Hematopoietic multipotent progenitor cell (in vitro differentiated cells): ENCODE measurements around the gene C4BPB. TPM values are rescaled to one million over a fixed set of nuclear protein-coding genes. Genes with fewer than 3 reads are reported as not detected.

Experiments used
- DNase-seq, 3 donors: peaks; one replicate each; pipeline ENCODE4 v3.0.0-alpha.2; 2011 to 2015; ENCODE audit warnings: low read depth in 2 of 3, low spot score in 2 of 3
- total RNA-seq: library from RNA; depleted of rRNA; stranded (reverse); fragments of >200 nt; gene quantifications from one replicate; pipeline ENCODE4 v1.2.3, GENCODE V29; 2012

Gene C4BPB
- total RNA-seq, 1 donor = under 0.01 TPM

DNA sequence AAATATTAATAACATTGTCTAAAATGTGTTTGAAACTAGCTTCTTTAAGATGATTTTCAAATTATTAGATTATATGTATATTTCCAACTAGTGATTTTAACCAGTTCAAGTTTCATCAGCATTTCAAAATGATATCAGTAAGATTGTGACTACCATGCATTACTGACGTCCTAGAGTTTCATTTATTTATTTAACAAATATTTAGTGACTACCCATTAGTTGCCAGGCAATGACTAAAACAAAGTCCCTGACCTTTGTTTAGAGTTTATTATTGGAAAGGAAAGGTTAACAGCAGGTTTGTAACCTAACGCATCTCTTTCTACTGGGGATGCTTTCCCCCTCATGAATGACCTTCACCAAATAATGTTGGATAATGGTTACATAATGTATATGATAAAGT lies 7.6 kb upstream of the C4BPB start:
- DNase-seq = no peak

DNA sequence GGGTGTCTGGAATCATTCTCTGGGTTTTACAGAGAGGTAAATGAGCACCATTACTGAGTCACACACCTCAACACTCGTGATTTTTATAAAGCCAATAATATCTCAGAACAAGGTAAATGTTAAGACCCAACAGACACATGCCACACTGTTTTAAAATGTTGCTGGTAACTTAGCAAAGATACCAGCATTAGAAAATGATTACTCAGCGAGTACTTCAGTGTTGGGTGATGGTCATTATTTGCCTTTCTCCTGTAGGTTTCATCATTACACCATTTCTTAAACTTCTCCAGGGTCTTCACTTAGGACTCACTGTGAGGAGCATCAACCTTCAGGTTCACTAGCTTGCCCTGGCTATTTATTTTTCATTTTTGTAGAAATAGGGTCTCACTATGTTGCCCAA lies 6.9 kb upstream of the C4BPB start:
- DNase-seq = no peak

DNA sequence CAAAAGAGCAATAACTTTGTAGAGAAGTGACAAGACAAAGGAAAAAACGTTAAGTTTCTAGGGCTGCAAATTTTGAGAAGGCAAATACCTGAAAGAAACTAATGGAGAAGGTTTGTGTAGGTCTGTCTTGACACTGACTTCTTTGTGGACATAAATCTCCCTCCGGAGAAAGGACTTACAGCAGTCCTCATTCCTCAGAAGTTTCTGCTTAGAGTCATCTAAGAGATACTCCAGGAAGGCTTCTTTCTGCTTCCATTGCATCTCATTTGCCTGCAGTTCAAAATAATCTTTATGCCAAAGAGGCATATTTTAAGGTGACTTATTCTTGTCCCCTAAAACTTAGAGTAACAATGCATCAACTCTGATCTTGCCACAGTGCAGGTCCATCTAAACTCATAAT lies 4.4 kb upstream of the C4BPB start:
- no peak for DNase-seq

DNA sequence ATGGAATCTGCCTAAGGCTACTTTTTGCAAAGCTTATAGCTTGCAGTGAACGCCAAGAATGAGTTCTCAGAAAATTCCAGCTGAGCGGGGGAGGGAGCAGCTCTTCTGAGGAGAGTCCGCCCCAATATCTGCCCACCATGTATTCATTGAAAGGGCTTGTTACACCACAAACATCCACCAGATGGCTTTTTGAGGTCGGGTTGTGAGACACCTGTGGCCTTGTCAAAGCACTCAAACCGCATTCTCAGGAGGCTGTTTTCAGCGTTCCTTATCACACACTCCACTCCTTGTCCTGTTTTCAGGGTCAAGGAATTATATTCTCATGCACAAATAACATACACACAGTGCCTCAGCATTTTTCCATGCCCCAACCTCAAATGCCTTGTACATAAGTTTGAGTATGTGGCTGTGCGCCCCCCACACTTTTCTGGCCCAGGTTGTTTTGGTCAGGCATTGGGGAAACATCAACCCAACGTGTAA lies 3.9 kb upstream of the C4BPB start:
- DNase-seq = peak in 2 of 3 donors; percentile 68 to 83

DNA sequence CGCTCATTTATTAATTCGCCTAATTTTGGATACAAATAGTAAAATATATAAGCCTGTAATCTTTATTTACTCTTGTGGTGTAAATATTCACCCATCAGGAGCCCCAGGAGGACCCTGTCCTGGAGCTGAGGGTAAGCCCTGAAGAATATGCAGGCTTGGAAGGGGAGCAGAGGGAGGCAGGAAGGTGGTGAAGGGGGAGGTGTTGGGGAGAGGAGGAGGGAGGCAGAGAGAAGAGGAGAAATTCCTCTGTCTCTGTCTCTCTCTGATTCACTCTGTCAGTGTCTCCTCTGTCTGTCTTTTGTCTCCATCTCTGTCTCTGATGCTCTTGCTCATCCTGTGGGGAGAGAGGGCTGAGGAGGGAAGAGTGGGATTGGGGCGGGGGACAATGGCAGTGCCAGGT lies 2.8 kb upstream of the C4BPB start:
- DNase-seq = no peak

DNA sequence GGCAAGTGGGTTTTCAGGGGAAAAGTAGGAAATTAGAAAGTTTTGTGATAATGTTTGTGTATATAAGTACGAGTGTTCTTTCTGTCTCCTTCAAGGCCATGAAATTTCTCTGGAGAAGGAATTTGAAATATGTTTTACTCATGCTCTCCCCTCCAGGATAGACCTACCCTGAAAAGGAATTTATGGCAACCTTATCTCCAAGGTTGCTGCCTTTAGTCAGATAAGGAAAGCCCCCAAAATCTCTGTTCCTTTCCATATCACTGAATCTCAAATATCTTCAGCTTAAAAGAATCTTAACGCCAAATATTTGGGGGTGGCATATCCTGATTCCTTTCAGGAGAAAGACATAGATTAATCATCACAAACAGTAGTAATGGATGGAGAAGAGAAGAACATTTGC lies 499 bp upstream of the C4BPB start:
- no peak for DNase-seq

DNA sequence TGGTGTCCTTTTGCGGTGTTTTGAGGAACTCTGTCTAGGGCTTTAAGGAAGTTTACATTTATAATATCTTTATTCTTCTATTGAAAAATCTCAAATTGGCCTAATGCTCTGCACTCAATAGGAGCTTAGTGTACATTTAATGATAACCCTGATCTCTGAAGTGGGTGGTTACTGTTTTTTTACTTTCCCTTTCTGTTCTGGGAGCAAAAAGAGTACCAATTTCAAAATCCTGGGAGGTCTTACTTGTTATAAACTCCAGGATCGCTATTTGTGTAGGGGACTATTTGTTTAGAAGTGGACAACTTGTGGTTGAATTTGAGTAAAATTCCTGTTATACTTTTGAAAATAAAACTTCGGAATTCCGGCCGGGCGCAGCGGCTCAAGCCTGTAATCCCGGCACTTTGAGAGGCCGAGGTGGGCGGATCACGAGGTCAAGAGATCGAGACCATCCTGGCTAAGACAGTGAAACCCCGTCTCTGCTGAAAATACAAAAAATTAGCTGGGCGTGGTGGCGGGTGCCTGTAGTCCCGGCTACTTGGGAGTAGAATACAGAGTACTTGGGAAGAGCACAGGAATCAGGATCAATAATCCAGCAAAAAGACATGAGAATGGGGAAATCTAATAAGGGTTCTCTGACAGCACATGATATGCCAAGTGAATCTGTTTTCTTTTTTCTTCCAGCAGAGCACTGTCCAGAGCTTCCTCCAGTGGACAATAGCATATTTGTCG lies 1.1 kb downstream of the C4BPB start:
- no peak for DNase-seq

DNA sequence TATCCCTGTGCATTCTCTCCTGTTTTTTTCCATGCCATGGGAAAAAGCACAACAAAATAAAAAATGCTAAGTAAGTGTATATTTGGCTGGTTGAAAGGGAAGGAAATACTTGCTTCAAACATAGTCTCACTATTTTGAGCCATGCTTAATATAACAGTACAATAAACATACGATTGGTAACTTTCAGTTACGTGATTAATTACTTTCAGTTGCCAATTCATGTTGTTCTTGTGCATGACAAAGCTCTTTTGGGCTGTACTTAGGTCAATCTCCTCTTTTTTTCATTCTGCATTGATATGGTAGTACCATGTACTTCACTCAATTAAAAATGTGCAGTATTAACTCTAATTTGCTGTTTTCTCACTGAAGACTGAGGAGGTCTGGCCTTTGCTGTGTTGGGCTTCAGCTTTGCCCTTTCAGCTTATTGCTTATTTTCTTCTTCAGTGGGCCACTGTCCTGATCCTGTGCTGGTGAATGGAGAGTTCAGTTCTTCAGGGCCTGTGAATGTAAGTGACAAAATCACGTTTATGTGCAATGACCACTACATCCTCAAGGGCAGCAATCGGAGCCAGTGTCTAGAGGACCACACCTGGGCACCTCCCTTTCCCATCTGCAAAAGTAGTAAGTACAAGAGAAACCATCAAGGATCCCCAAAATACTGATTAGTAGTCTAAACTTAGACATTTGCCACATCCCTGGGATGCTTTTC lies 2.7 kb downstream of the C4BPB start:
- no peak for DNase-seq

DNA sequence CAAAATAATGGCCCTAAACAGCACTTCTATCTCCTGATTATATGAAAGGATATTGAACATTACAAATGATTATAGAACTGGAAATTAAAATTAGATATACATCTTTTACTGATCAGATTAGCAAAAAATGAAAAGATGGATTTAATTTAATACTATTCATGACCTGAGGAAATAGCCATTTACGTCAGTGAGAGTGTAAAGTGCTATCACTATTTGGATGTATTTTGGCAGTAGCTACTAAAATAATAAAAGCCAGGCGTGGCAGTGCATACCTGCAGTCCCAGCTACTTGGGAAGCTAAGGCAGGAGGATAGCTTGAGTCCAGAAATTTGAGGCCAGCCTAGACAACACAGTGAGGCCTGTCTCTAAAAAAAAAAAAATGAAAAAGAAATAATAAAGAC lies 5.3 kb downstream of the C4BPB start:
- DNase-seq = no peak

DNA sequence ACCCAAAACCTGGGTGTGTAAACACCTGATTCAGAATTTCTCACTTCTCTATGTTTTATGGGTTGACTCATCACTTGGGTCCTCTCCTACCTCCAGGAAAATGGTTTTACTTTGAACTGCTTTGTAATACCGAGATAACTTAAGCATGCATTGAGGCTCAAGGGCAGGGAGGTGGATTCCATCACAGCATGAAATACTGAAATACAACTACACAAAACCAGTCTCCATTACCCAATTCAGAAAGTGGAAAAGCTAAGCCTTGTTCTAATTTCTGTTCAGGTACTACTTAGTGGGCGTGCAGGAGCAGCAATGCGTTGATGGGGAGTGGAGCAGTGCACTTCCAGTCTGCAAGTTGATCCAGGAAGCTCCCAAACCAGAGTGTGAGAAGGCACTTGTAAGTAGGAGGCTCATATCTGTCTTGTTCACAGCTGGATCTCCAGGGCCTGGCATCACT lies 9.2 kb downstream of the C4BPB start:
- DNase-seq = no peak

DNA sequence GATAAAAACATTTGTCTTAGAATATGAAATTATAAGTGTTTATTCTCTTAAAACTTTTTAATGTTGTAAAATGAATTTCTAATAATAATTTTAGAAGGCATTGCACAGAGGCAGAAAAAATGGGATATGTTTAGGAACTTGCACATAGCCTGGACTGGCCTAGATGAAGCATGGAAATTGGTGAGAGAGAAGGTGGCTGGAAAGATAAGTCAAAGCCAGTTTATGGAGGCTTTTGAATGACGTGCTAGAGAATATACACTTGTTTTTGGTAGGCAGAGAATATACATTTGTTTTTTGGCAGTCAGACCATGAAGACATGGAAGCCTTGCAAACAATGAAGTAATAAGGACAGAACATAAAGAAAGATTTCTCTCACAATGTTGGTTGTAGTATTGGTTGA lies 13.1 kb downstream of the C4BPB start:
- no peak for DNase-seq

DNA sequence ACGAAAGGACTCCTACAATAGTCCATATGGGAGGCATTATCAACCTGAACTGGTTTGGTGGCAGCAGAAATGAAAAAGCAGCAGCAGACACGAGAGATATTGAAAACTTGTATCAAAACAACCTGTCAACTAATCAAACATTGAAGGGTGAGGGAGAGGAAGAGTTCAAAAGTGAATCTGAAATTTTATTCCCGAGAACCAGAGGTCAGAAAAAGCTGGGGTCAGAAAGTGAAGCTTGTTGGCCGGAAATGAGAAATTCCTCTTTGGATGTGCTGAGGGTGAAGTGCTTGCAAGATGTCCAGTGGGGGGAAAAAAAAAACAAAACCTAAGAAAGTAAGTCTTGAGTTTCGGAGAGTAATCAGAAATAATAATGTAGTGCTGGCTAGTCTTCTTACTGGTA lies 13.5 kb downstream of the C4BPB start:
- no peak for DNase-seq

DNA sequence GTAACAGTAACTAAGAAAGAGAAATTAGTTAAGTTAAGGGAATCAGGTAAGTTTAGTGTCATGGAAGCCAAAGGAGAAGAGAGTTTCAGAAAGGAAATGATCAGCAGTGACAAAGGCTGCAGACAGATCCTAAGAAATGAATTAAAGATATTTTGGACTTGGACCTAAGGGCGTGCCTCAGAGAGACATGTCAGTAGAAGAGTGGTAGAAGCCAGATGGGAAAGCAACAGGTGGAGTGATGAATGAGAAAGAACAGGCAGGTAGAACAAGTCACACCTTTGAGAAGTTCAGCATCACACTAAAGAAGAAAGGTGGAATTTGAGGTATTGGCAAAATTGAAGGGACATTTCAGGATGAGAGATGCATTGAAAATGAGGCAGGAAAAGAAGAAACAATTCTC lies 14.0 kb downstream of the C4BPB start:
- no peak for DNase-seq

DNA sequence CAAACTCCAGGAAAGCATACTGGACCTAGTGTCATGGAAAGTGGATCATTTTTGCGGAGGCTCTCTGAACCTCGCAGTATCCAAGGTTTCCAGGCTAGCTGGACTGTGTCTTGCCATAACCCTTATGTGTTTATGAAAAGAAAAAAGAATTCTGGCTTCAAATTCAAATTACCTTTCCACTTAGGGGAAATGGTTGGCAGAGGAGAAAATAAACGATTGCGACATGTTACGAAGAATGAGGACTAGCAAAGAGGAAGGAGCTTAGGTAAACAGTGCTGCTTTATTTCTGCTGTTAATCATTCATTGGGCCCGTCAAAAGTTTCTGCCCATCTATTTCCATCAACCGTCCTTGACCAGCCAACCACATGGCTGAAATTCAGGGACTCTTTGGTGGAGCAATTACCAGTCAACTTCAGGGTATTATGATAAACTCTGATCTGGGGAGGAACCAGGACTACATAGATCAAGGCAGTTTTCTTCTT lies 15.3 kb downstream of the C4BPB start, which contains the start of gene C4BPA:
Gene C4BPA (plus strand): TSS at position 342 of the 482 bp plus-strand sequence. CDS start 8,793 bp downstream, outside the sequence.
- DNase-seq = no peak

DNA sequence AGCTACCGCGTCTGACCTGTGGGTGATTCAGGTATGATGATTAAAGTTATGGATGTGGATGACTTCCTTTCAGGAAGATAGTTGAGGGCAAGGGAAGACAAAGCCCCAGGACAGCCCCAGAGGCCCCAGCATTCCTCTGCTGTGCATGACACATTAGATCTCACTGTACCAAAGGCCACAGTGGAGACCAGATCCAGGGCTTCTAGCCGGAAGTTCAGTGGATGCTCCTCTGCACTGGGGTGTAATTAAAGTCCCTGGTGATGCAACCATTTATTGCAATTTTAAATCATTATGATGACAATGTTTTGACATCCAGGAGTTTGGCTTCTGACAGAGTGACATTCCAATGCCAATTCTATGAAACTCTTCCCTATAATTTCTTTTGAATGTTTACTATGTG lies 20.3 kb downstream of the C4BPB start:
- DNase-seq = no peak

DNA sequence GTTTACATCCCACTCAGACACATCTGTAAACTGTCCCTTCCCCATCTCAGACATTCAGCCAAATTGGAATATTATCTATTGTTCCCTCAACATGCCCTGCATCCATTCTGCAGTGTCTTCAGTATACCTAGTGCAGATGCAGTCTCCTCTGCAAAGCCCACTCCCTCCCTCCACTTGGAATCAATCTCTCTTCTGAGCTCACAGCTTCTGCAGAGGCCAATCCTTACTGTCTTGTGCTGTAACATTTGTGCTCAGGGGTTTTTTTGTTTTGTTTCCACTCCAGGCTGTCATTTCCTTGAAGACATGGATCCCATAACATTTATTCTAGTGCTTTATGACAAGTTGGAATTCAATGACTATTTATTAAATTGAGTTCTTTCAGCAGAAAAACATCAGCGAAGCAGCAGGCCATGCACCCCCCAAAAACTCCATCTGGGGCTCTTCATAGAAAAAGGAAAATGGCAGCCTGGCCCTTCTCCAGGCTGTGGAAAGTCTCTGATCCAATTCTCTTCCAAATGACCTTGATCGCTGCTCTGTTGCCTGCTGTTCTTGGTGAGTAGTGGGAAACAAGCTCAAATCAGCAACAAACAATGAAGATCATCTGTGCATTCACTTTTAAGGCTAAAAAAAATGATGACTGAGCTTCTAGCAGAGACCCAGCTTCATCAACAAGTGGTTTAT lies 24.1 kb downstream of the C4BPB start:
- no peak for DNase-seq

DNA sequence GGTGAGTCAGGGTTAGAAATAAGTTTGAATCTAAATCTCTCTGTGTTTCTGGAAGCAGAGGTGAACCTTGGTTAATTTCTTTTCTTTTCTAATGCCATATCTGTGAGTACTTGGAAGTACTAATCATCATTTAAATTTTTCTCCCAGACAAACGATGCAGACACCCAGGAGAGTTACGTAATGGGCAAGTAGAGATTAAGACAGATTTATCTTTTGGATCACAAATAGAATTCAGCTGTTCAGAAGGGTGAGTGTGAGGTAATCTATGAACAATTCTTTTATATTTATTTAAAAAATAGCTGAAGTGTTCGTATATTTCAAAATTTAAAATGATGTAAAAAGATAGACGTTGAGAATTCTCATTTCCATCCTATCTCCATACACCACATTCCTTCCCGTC lies 26.6 kb downstream of the C4BPB start:
- DNase-seq = no peak

DNA sequence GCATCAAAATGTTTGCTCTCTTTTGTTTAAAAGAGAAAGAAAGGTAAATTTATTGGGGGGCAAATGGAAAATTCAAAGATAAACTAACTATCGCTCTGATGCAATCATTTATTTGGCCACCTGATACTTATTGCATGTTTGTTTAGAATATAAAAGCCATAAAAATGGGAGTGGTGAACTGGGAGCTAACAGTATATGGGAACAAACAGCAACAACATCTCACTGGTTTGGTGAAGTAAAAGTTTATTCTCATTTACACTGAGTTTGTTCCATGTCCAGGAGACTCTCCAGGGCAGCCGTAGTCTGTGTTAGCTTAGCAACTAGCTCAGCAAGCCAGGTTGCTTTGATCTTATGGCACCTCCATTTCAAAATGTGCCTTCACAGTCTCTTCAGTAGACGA lies 35.7 kb downstream of the C4BPB start:
- no peak for DNase-seq

DNA sequence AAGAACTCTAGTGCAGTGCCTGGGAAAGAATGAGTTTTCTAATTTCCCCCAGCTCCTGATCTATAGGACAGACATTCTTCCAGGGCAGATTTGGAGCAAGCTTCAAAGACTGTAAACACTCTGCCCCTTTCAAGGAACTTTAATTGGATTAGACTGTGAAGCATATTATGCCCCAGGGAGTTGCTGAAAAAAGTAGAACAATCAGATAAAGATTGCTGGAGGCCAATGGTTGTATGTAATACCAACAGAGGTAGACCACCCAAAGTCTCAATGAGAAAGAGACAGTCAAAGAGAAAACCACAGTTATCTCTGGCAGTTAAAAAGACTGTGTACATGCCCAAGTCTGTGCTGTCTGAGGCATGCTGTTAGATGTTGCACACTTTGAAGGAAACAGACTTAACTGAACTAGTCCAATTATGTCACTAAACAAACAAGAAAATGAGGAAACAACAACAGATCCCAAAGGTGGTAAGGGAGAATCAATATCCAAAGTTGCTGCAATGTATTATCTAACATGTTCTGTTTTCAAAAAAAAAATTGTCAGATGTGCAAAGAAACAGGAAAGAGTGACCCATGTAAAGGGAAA lies 39.8 kb downstream of the C4BPB start:
- DNase-seq = no peak

DNA sequence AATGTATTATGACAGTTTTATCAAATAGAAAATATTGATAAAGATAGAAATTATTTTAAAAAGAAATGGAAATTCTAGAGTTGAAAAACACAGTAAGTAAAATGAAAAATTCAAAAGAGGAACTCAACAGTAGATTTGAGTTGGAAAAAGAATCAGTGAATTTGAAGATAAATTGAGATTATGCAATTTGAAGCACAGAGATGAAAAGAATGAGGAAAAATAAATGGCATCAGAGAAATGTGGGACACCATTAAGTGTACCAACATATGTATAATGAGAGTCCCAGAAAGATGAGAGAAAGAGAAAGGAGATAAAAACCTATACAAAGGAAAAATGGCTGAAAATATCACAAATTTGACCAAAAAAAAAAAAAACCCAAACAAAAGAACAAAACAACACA lies 40.4 kb downstream of the C4BPB start:
- DNase-seq = no peak
